K562 (cell line): ENCODE measurements around the gene KIR3DL2. TPM values are rescaled to one million over a fixed set of nuclear protein-coding genes. Genes with fewer than 3 reads are reported as not detected.
"Not testable (repeated sequence)": the region's sequence is repeated elsewhere in the genome, so short reads cannot be mapped to it uniquely, and the experiment has no call there.

ENCODE experiments used
- ATAC-seq: fragments of 200-7000 bp; cut with Tn5 transposase; 3 replicates; pipeline ENCODE4 v1.9.1; 2020; ENCODE audit warnings: moderate library complexity
- BruUV-seq: library from RNA; stranded (reverse); fragments of 400-500 nt; replicated peaks from 2 replicates; lab custom pipeline; 2021; lab: Mats Ljungman, UMichigan
- CTCF ChIA-PET: fragments of 300-600 bp; formaldehyde crosslinking; extraction: SDS; loops from one replicate; lab custom pipeline; 2021; ENCODE audit warnings: low intra/inter-chr PET ratio; lab: Yijun Ruan, JAX
- POLR2A ChIA-PET: fragments of 300-600, 350-650 bp; sonication (Branson Sonifier 250); formaldehyde crosslinking; extraction: SDS; loops from one replicate; lab custom pipeline; 2021; ENCODE audit warnings: antibody characterized with exemption, inconsistent platforms; lab: Yijun Ruan, JAX
- DNase-seq, 4 experiments: peaks; one replicate each; pipeline versions ENCODE4 v3.0.0 to v3.0.0-alpha.2; 2011 to 2018; ENCODE audit warnings: low spot score in 3 of 4, mixed read lengths in 3 of 4; ENCODE audit errors: extremely low read depth in 1 of 4
- FAIRE-seq: peaks from 2 replicates; lab custom pipeline; 2011; peaks lifted over from hg19 to GRCh38; lab: Jason Lieb, UNC
- H2AFZ ChIP-seq: 2 replicates; pipeline ENCODE4 v1.6.0; 2011; ENCODE audit warnings: low read depth, low read length, control low read depth, inconsistent platforms
- H3K27ac ChIP-seq: fragments of 200-600 bp; 3 replicates; pipeline ENCODE4 v1.8.0; 2011; ENCODE audit warnings: low read depth, mild to moderate bottlenecking, control low read depth, inconsistent platforms, low read length, moderate library complexity, mixed read lengths; ENCODE audit errors: extremely low read depth
- H3K27me3 ChIP-seq, 2 experiments: fragments of 300-600 bp in 1 of 2; 2 replicates in 1 of 2; 3 replicates in 1 of 2; pipeline versions ENCODE4 v1.6.0 to v1.8.0; 2011; ENCODE audit warnings: inconsistent platforms in 2 of 2, low read length in 2 of 2, mild to moderate bottlenecking in 1 of 2, mixed read lengths in 1 of 2, moderate library complexity in 1 of 2; ENCODE audit not compliant: control insufficient read depth in 2 of 2, insufficient read depth in 2 of 2
- H3K36me3 ChIP-seq: fragments of 300-600 bp; 3 replicates; pipeline ENCODE4 v1.8.0; 2011; ENCODE audit warnings: mild to moderate bottlenecking, low read length, inconsistent platforms; ENCODE audit not compliant: control insufficient read depth, insufficient read depth
- H3K4me1 ChIP-seq, 2 experiments: fragments of 200-600 bp in 1 of 2; replicated peaks in 1 of 2; 2 replicates in 1 of 2; 3 replicates in 1 of 2; pipeline versions ENCODE4 v1.5.1 to v1.8.0; 2011; ENCODE audit warnings: inconsistent platforms in 2 of 2, low read length in 2 of 2, mild to moderate bottlenecking in 1 of 2, mixed read lengths in 1 of 2, moderate library complexity in 1 of 2; ENCODE audit not compliant: control insufficient read depth in 2 of 2, insufficient read depth in 2 of 2
- H3K4me2 ChIP-seq: 2 replicates; pipeline ENCODE4 v1.6.1; 2011; ENCODE audit warnings: low read length, control low read depth, inconsistent platforms, mixed read lengths; ENCODE audit not compliant: insufficient read depth
- H3K4me3 ChIP-seq: fragments of 200-600 bp; sonication (generic), shearing (Covaris generic); 2 replicates; pipeline ENCODE4 v1.5.1; 2016; ENCODE audit warnings: control low read depth, inconsistent platforms
- H3K79me2 ChIP-seq: fragments of 200-600 bp; 3 replicates; pipeline ENCODE4 v1.8.0; 2011; ENCODE audit warnings: low read length, inconsistent platforms; ENCODE audit not compliant: control insufficient read depth, insufficient read depth
- H3K9ac ChIP-seq, 2 experiments: 2 replicates each; pipeline versions ENCODE4 v1.6.0 to v1.6.1; 2011; ENCODE audit warnings: low read depth in 2 of 2, low read length in 2 of 2, control low read depth in 1 of 2, inconsistent platforms in 1 of 2, mild to moderate bottlenecking in 1 of 2, mixed read lengths in 1 of 2; ENCODE audit not compliant: insufficient read depth in 1 of 2
- H3K9me1 ChIP-seq: one replicate; pipeline ENCODE4 v1.6.0; 2011; ENCODE audit warnings: inconsistent platforms, mild to moderate bottlenecking, low read length, moderate library complexity; ENCODE audit not compliant: control insufficient read depth, insufficient read depth
- H3K9me3 ChIP-seq: replicated peaks from 2 replicates; pipeline ENCODE4 v1.5.1; 2011; ENCODE audit warnings: low read depth, low read length, inconsistent platforms; ENCODE audit not compliant: control insufficient read depth, insufficient read depth
- H4K20me1 ChIP-seq: replicated peaks from 2 replicates; pipeline ENCODE4 v1.6.1; 2011; ENCODE audit warnings: low read length, inconsistent platforms, mixed read lengths; ENCODE audit not compliant: control insufficient read depth, insufficient read depth
- C11orf30 ChIP-seq: fragments of 450-650 bp; IDR thresholded peaks from 2 replicates; pipeline ENCODE4 v1.6.1; 2016; ENCODE audit warnings: low read depth, mild to moderate bottlenecking
- CSDE1 ChIP-seq, 2 experiments: fragments of 450-650 bp; IDR thresholded peaks; 2 replicates each; pipeline ENCODE4 v1.6.1; 2016; ENCODE audit warnings: mild to moderate bottlenecking in 1 of 2
- HNRNPH1 ChIP-seq: fragments of 200-400 bp; formaldehyde crosslinking; optimal IDR thresholded peaks from 2 replicates; pipeline ENCODE3; 2017; ENCODE audit warnings: low read depth, mild to moderate bottlenecking, low read length, moderate library complexity
- ILK ChIP-seq: fragments of 450-650 bp; IDR thresholded peaks from 2 replicates; pipeline ENCODE4 v1.6.1; 2016; ENCODE audit warnings: missing genetic modification characterization, low read depth, mild to moderate bottlenecking, missing compliant biosample characterization, moderate library complexity, borderline replicate concordance
- MAFG ChIP-seq: fragments of 450-650 bp; conservative IDR thresholded peaks from 2 replicates; pipeline ENCODE4 v1.6.1; 2016; ENCODE audit warnings: missing genetic modification characterization, missing compliant biosample characterization
- ZNF134 ChIP-seq: fragments of 250-450 bp; sonication (Bioruptor Pico); conservative IDR thresholded peaks from 2 replicates; pipeline ENCODE4 v1.4.0; 2020
- WGBS: fragments of 100-300 bp; shearing (Covaris generic); methylation state at CpG from one replicate; pipeline ENCODE4 v1.1.6; 2016; ENCODE audit warnings: low coverage, mixed read lengths; ENCODE audit not compliant: insufficient coverage; ENCODE audit errors: missing lambda C conversion rate; 5-methylcytosine and 5-hydroxymethylcytosine counted together
- in situ Hi-C: fragments of 300-500 bp; cut with MboI; formaldehyde crosslinking; loops from 4 replicates; pipeline ENCODE4 v1.15.0; 2018; ENCODE audit warnings: inconsistent platforms, mixed read lengths
- intact Hi-C: fragments of 100-400 bp; cut with micrococcal nuclease; formaldehyde crosslinking; loops from 2 replicates; pipeline ENCODE4 v1.14.2; 2022
- polyA plus RNA-seq, 8 experiments: library from polyadenylated mRNA; depleted of rRNA in 4 of 8; stranded (reverse) in 5 of 8; unstranded in 3 of 8; fragments of >200 nt; fragmentation: Nextera tagmentation in 2 of 8; fragmentation: Illumina TruSeq in 1 of 8; extraction: Ambion mirVana in 2 of 8; extraction: Trizol in 1 of 8; gene quantifications; 2 replicates each; pipeline versions ENCODE4 v1.2.1 to v1.2.3, GENCODE V29; 2011 to 2014; ENCODE audit warnings: inconsistent platforms in 1 of 8, missing spikeins in 1 of 8
- total RNA-seq, 7 experiments: library from RNA; depleted of rRNA in 6 of 7; stranded (reverse); fragments of >200 nt in 6 of 7; fragmentation: Illumina TruSeq in 2 of 7; extraction: Trizol in 2 of 7; gene quantifications; 2 replicates each; pipeline versions ENCODE4 v1.2.1 to v1.2.3, GENCODE V29; 2011 to 2021; ENCODE audit warnings: low replicate concordance in 1 of 7

The KIR3DL2 gene
- total and polyA plus RNA-seq, 9 of the 15 experiments (the other 6 are each of a cell fraction or from before 2014, with no cell fraction given): not detected

GRCh38 chr19:54806516-54806838 is 43.8 kb upstream of the KIR3DL2 start:
- BruUV-seq: no TSS peak
- H4K20me1 ChIP-seq: 0 out of 2 replicates have a peak, but pooled peaks cover 2% of the 10 kb centered on the region
- no peaks in the 10 kb centered on the region for H3K79me2 ChIP-seq
- no peak overlapping the region for H3K27ac ChIP-seq
- H3K9ac ChIP-seq: no peak overlapping the region
- no peaks in the 10 kb centered on the region for H3K4me1 ChIP-seq
- no peaks in the 10 kb centered on the region for H3K9me1 ChIP-seq
- no peak overlapping the region for H3K4me2 ChIP-seq
- H2AFZ ChIP-seq: no peak overlapping the region
- DNase-seq (no peak), ATAC-seq (no peak), FAIRE-seq (no peak)
- no peaks in the 10 kb centered on the region for H3K36me3 ChIP-seq
- H3K27me3 ChIP-seq: peaks cover 2 to 55% of the 10 kb centered on the region in 2 experiments; a peak in 3 of 5 replicates
- intact Hi-C loops (no loop called here), in situ Hi-C loops (no loop called here)
- TF ChIP-seq ZNF134 (CRISPR knock-in tag) (no peak), C11orf30 (peak; percentile 33; the same call in 1 of the 2 replicates), HNRNPH1 (no peak), ILK (tag) (no peak), CSDE1 (IDR thresholded peaks at IDR 0.05) (no peak), MAFG (tag) (0 out of 2 replicates have a peak, but pooled peaks have one; percentile 18)
- ChIA-PET POLR2A (no interaction called here), CTCF (no interaction called here)
- no peaks in the 10 kb centered on the region for H3K9me3 ChIP-seq
- 0% methylated on average over 2 of the region's 2 CpGs for WGBS
- H3K4me3 ChIP-seq: no peak overlapping the region

- H2AFZ ChIP-seq, H3K4me2 ChIP-seq, DNase-seq, H3K36me3 ChIP-seq, H3K4me1 ChIP-seq, H3K9ac ChIP-seq, H3K27ac ChIP-seq, BruUV-seq, H3K9me1 ChIP-seq, intact Hi-C loops, H4K20me1 ChIP-seq, in situ Hi-C loops, ATAC-seq, H3K4me3 ChIP-seq, FAIRE-seq, H3K9me3 ChIP-seq, CTCF ChIA-PET, H3K79me2 ChIP-seq: not testable (repeated sequence)
- POLR2A ChIA-PET: interaction anchor here (0.7 kb wide), 1 partner anchor 172 kb away, joined by 3 read pairs; no protein-coding TSS in a partner anchor
- H3K27me3 ChIP-seq: peaks cover 0 to 15% of the 10 kb centered on the region in 2 experiments; a peak in 2 of 5 replicates
- WGBS: 0% methylated on average over 3 of the region's 3 CpGs
Measured at GRCh38 chr19:54814571-54814970, 35.7 kb upstream of the KIR3DL2 start.

GRCh38 chr19:54816251-54816650 is 34.0 kb upstream of the KIR3DL2 start, which contains the start of gene KIR3DL1:
TSS of gene KIR3DL1 (plus strand) at chr19:54816468.
- H3K27ac ChIP-seq, H3K79me2 ChIP-seq, H3K9me3 ChIP-seq, BruUV-seq, in situ Hi-C loops, H3K4me3 ChIP-seq, ATAC-seq, CTCF ChIA-PET, H4K20me1 ChIP-seq, H3K4me2 ChIP-seq, FAIRE-seq, H3K4me1 ChIP-seq, H3K9me1 ChIP-seq, H3K36me3 ChIP-seq, intact Hi-C loops, DNase-seq, H2AFZ ChIP-seq, H3K9ac ChIP-seq, POLR2A ChIA-PET: not testable (repeated sequence)
- 8% methylated on average over 4 of the region's 17 CpGs for WGBS
- H3K27me3 ChIP-seq: peaks cover 0 to 12% of the 10 kb centered on the region in 2 experiments; a peak in 2 of 5 replicates
